K562 (cell line): ENCODE data around the gene ZNF689.

Source experiments
- EP300 ChIP-seq: IDR thresholded peaks from 2 replicates; pipeline ENCODE4 v1.6.1; 2012; ENCODE audit warnings: low read length, improper control_type of control experiment
- WHSC1 ChIP-seq: IDR thresholded peaks from one replicate; pipeline ENCODE4 v1.6.1; 2012; ENCODE audit warnings: low read length, control low read depth, inconsistent platforms
- ZNF140 ChIP-seq: fragments of 250-450 bp; sonication (Bioruptor Pico); IDR thresholded peaks from 2 replicates; pipeline ENCODE4 v1.8.0; 2021; ENCODE audit warnings: moderate library complexity, mild to moderate bottlenecking, inconsistent platforms
- TF ChIP-seq, protein P1 (sequence below): sonication (generic); formaldehyde crosslinking; IDR thresholded peaks from 2 replicates; pipeline ENCODE4 v1.9.0; 2022; ENCODE audit warnings: mild to moderate bottlenecking, missing genetic modification reagents

GRCh38 chr16:30555315-30556124 lies 54.7 kb downstream of the ZNF689 start:
- TF ChIP-seq ZNF140 (CRISPR knock-in tag) (no peak), WHSC1 (no peak), EP300 (no peak)
- TF ChIP-seq, protein P1, sequence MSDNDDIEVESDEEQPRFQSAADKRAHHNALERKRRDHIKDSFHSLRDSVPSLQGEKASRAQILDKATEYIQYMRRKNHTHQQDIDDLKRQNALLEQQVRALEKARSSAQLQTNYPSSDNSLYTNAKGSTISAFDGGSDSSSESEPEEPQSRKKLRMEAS (CRISPR knock-in tag): no peak
